GM20431 (cell line): ENCODE measurements around the gene SEC24C.

Experiments used
- in situ Hi-C: fragments of 300-500 bp; cut with MseI, MboI; formaldehyde crosslinking; loops from one replicate; pipeline ENCODE4 v1.15.0; 2020; ENCODE audit warnings: low sequenced_read_pairs; ENCODE audit not compliant: unreplicated experiment

Gene SEC24C

GRCh38 chr10:73807471-73807870 lies 63.3 kb downstream of the SEC24C start:
- in situ Hi-C loops: no loop called here

- in situ Hi-C loops: no loop called here
These were observed 64.0 kb downstream of the SEC24C start for GRCh38 chr10:73808021-73808815.

GRCh38 chr10:73809061-73809818 lies 65.1 kb downstream of the SEC24C start:
- in situ Hi-C loops: no loop called here

GRCh38 chr10:73810358-73810734 lies 66.2 kb downstream of the SEC24C start:
- in situ Hi-C loops: no loop called here

GRCh38 chr10:73810735-73811465 lies 66.7 kb downstream of the SEC24C start:
- in situ Hi-C loops: no loop called here

GRCh38 chr10:73812657-73813056 lies 68.5 kb downstream of the SEC24C start:
- in situ Hi-C loops: no loop called here

GRCh38 chr10:73813333-73813732 lies 69.2 kb downstream of the SEC24C start:
- in situ Hi-C loops: no loop called here

- in situ Hi-C loops: no loop called here
These were observed 70.2 kb downstream of the SEC24C start for GRCh38 chr10:73814276-73814895.

GRCh38 chr10:73814896-73815718 lies 70.9 kb downstream of the SEC24C start:
- in situ Hi-C loops: no loop called here

GRCh38 chr10:73815719-73816030 lies 71.5 kb downstream of the SEC24C start:
- in situ Hi-C loops: no loop called here

GRCh38 chr10:73816917-73817729 lies 73.0 kb downstream of the SEC24C start:
- in situ Hi-C loops: no loop called here

GRCh38 chr10:73817826-73818225 lies 73.7 kb downstream of the SEC24C start:
- in situ Hi-C loops: no loop called here

- in situ Hi-C loops: no loop called here
These were observed 74.2 kb downstream of the SEC24C start for GRCh38 chr10:73818402-73818801.

GRCh38 chr10:73819081-73819480 lies 74.9 kb downstream of the SEC24C start:
- in situ Hi-C loops: no loop called here

- in situ Hi-C loops: no loop called here
These were observed 75.4 kb downstream of the SEC24C start for GRCh38 chr10:73819513-73820093.
